ACC112 (cell line): ENCODE results near the gene PDIA3.
"Not testable (repeated sequence)": the region's sequence is repeated elsewhere in the genome, so short reads cannot be mapped to it uniquely, and the experiment has no call there.

Source experiments
- H2AFZ ChIP-seq: fragments of 200-600 bp; sonication (generic); one replicate; pipeline ENCODE4 v1.6.0; 2017; ENCODE audit warnings: antibody characterized with exemption, low read length; ENCODE audit not compliant: unreplicated experiment
- H3K27ac ChIP-seq: fragments of 200-600 bp; sonication (generic); 2 replicates; pipeline ENCODE4 v1.5.1; 2014; ENCODE audit warnings: low read depth, mild to moderate bottlenecking, antibody characterized with exemption, low read length, moderate library complexity
- H3K27me3 ChIP-seq: fragments of 200-600 bp; sonication (generic); 2 replicates; pipeline ENCODE4 v1.6.1; 2014; ENCODE audit warnings: mild to moderate bottlenecking, antibody characterized with exemption, low read length, moderate library complexity, mixed read lengths; ENCODE audit not compliant: insufficient read depth
- H3K36me3 ChIP-seq: fragments of 200-600 bp; sonication (generic); 2 replicates; pipeline ENCODE4 v1.6.1; 2016; ENCODE audit warnings: mild to moderate bottlenecking, antibody characterized with exemption, low read length, moderate library complexity, mixed read lengths; ENCODE audit not compliant: insufficient read depth
- H3K4me1 ChIP-seq: fragments of 200-600 bp; sonication (generic); one replicate; pipeline ENCODE4 v1.6.1; 2016; ENCODE audit warnings: low read length, mixed read lengths; ENCODE audit not compliant: insufficient read depth, unreplicated experiment, control insufficient read depth
- H3K4me3 ChIP-seq: fragments of 200-600 bp; sonication (generic); 2 replicates; pipeline ENCODE4 v1.5.1; 2014; ENCODE audit warnings: mild to moderate bottlenecking, low read depth, low read length
- H3K79me2 ChIP-seq: fragments of 200-600 bp; sonication (generic); one replicate; pipeline ENCODE4 v1.6.0; 2016; ENCODE audit warnings: low read length; ENCODE audit not compliant: control insufficient read depth, unreplicated experiment, insufficient read depth

The PDIA3 gene

DNA sequence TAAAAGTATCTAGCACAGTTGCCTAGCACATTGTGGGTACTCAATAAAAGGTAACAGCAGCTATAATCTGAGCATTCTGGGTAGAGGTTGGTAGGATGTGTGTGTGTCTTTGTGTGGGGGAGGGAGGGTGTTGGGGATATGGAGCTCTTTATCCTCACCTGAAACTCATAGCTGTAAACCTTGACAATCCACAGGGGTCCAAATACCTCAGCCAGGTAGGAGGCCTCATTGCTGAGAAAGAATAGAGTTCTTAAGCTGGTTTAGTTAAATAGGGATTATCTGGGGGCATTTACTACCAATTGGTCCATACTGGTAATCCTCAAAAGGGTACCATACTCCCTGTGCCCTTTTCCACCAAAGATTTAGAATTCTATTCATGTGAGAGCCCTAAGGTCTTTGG is 49.8 kb downstream of the PDIA3 start:
- H3K36me3 ChIP-seq, result peaks cover 32% of the 10 kb centered on the region

DNA sequence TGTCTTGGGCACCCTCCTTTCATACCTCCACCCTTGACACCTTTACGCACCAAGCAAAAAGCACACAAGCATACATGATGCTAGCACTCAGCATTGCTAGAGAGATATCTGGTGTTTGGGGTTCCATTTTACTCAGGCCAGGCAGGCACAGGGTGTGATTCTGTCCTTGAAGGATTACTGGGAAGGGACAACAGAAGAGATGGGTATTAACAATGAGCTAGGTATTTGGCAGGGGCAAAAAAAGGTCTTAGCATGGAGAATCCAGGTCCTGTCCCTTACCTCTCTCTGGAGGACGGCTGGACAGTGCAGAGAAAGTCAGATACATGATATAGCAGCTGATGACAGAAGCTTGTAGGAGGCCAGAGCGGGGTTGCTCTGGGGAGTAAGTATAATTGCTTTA is 50.3 kb downstream of the PDIA3 start:
- Histone ChIP-seq H3K4me3 (no peak overlapping the region), H3K4me1 (peaks cover 33% of the 10 kb centered on the region), H3K36me3 (peaks cover 34% of the 10 kb centered on the region), H3K27ac (no peak overlapping the region), H3K79me2 (peaks cover 47% of the 10 kb centered on the region), H3K27me3 (no peaks in the 10 kb centered on the region), H2AFZ (no peak overlapping the region)

More for the DNA sequence above, 49.8 kb downstream of the PDIA3 start:
- Histone ChIP-seq H3K27ac (no peak overlapping the region), H2AFZ (no peak overlapping the region), H3K27me3 (no peaks in the 10 kb centered on the region), H3K4me1 (peaks cover 32% of the 10 kb centered on the region), H3K4me3 (no peak overlapping the region), H3K79me2 (peaks cover 41% of the 10 kb centered on the region)

GRCh38 chr15:43799209-43799944 is 53.1 kb downstream of the PDIA3 start:
- Histone ChIP-seq H3K27me3 (no peaks in the 10 kb centered on the region), H3K36me3 (peaks cover 43% of the 10 kb centered on the region), H3K4me3 (no peak overlapping the region), H3K4me1 (peaks cover 23% of the 10 kb centered on the region), H3K79me2 (peaks cover 30% of the 10 kb centered on the region), H3K27ac (no peak overlapping the region), H2AFZ (no peak overlapping the region)

- Histone ChIP-seq H3K4me3 (peak within 1 kb of the TSS; percentile 87), H2AFZ (peak within 1 kb of the TSS; percentile 35), H3K4me1 (peaks cover 18% of the 10 kb centered on the region), H3K27ac (peak within 1 kb of the TSS; percentile 50), H3K36me3 (peaks cover 44% of the 10 kb centered on the region), H3K27me3 (no peaks in the 10 kb centered on the region), H3K79me2 (peaks cover 24% of the 10 kb centered on the region)
Observed at GRCh38 chr15:43799945-43800285, 53.7 kb downstream of the PDIA3 start, which contains the start of gene SERINC4. TSS of gene SERINC4 (minus strand) at chr15:43800220. CDS start at chr15:43799986, 234 bp downstream.

- Histone ChIP-seq H3K27me3 (no peaks in the 10 kb centered on the region), H3K36me3 (peaks cover 40% of the 10 kb centered on the region), H3K4me1 (peaks cover 13% of the 10 kb centered on the region), H2AFZ (peak within 1 kb of the TSS; percentile 35), H3K79me2 (peaks cover 18% of the 10 kb centered on the region), H3K4me3 (peak within 1 kb of the TSS; percentile 87), H3K27ac (peak within 1 kb of the TSS; percentile 50)
Observed at GRCh38 chr15:43800286-43801141, 54.3 kb downstream of the PDIA3 start, which contains the start of gene HYPK. TSS of gene HYPK (plus strand) at chr15:43800599. CDS start at chr15:43800623, 24 bp downstream.

DNA sequence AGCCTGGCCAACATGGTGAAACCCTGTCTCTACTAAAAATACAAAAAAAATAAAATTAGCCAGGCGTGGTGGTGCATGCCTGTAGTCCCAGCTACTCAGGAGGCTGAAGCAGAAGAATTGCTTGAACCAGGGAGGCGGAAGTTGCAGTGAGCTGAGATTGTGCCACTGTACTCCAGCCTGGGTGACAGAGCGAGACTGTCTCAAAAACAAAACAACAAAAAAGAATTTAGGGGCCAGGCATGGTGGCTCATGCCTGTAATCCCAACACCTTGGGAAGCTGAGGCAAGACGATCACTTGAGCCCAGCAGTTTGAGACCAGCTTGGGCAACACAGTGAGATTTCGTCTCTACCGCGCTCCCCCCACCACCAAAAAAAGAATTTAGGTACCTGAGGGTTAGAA is 56.4 kb downstream of the PDIA3 start:
- H3K27me3 ChIP-seq, H3K4me3 ChIP-seq, H3K27ac ChIP-seq, H2AFZ ChIP-seq: not testable (repeated sequence)
- Histone ChIP-seq H3K79me2 (peaks cover 17% of the 10 kb centered on the region), H3K36me3 (peaks cover 34% of the 10 kb centered on the region), H3K4me1 (peaks cover 11% of the 10 kb centered on the region)

DNA sequence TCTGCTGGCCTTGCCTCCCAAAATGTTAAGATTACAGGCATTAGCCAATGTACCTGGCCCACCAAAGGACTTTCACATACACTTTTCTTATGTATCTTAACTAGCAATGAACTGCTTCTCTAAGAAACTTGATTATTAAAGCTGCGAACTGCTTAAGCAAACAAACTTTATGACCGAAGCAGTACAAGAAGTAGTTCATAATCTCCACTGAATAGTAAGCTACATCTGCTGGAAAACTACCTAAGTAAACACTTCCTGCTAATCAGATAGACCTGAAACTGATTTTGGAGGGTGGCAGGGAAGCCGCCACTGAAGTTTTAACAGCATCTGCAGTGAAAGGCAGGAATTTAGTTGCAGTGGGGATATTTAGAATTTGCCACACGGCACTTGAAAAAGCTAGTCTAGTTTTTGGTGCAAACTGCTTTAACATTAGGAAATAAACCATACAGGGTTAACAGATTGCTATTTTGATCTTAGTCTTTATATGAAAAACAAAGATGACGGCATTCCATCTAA is 62.3 kb downstream of the PDIA3 start:
- no peaks in the 10 kb centered on the region for H3K27me3 ChIP-seq
- H3K79me2 ChIP-seq, result no peaks in the 10 kb centered on the region
- peaks cover 62% of the 10 kb centered on the region for H3K36me3 ChIP-seq
- no peak overlapping the region for H2AFZ ChIP-seq
- H3K27ac ChIP-seq, result no peak overlapping the region
- no peak overlapping the region for H3K4me3 ChIP-seq
- no peaks in the 10 kb centered on the region for H3K4me1 ChIP-seq

GRCh38 chr15:43808960-43809678 is 62.9 kb downstream of the PDIA3 start:
- H2AFZ ChIP-seq, result no peak overlapping the region
- H3K79me2 ChIP-seq, result no peaks in the 10 kb centered on the region
- peaks cover 61% of the 10 kb centered on the region for H3K36me3 ChIP-seq
- no peaks in the 10 kb centered on the region for H3K27me3 ChIP-seq
- no peak overlapping the region for H3K4me3 ChIP-seq
- H3K4me1 ChIP-seq, result no peaks in the 10 kb centered on the region
- H3K27ac ChIP-seq, result no peak overlapping the region

DNA sequence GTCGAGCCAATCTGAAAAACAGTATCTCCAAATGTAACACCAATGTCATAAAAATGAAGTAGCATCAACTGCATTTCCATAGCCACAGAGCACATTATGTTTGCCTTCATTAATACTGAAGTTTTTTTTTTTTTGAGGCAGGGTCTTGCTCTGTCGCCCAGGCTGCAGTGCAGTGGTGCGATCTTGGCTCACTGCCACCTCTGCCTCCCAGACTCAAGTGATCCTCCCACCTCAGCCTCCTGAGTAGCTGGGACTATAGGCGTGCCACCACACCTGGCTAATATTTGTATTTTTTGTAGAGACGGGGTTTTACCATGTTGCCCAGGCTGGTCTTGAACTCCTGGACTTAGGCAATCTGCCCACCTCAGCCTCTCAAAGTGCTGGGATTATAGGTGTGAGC is 68.8 kb downstream of the PDIA3 start:
- H3K4me3 ChIP-seq, H3K4me1 ChIP-seq, H3K27me3 ChIP-seq, H3K27ac ChIP-seq, H2AFZ ChIP-seq: not testable (repeated sequence)
- peaks cover 19% of the 10 kb centered on the region for H3K79me2 ChIP-seq
- peaks cover 33% of the 10 kb centered on the region for H3K36me3 ChIP-seq

GRCh38 chr15:43821505-43821904 is 75.3 kb downstream of the PDIA3 start:
- no peak overlapping the region for H3K27ac ChIP-seq
- H3K36me3 ChIP-seq, result no peaks in the 10 kb centered on the region; the same call in 1 of the 2 replicates
- no peak overlapping the region for H2AFZ ChIP-seq
- peaks cover 15% of the 10 kb centered on the region for H3K4me1 ChIP-seq
- H3K4me3 ChIP-seq, result peak overlapping the region; percentile 31
- peaks cover 63% of the 10 kb centered on the region for H3K79me2 ChIP-seq
- no peaks in the 10 kb centered on the region for H3K27me3 ChIP-seq
